HepG2 (cell line): ENCODE results near the gene RNF213. TPM values are rescaled to one million over a fixed set of nuclear protein-coding genes. Genes with fewer than 3 reads are reported as not detected.

Experiments used
- CENPX ChIP-seq: sonication (generic); formaldehyde crosslinking; IDR thresholded peaks from 2 replicates; pipeline ENCODE4 v1.9.0; 2021; ENCODE audit warnings: mild to moderate bottlenecking, missing genetic modification reagents, moderate library complexity
- E2F1 ChIP-seq: sonication (generic); formaldehyde crosslinking; IDR thresholded peaks from 2 replicates; pipeline ENCODE4 v1.5.0; 2020; ENCODE audit warnings: missing genetic modification reagents
- HDAC2 ChIP-seq: sonication (generic); formaldehyde crosslinking; IDR thresholded peaks from 2 replicates; pipeline ENCODE4 v1.4.0; 2020; ENCODE audit warnings: missing genetic modification reagents
- HNRNPLL ChIP-seq: fragments of 200-400 bp; formaldehyde crosslinking; IDR thresholded peaks from 2 replicates; pipeline ENCODE4 v1.6.1; 2017; ENCODE audit warnings: mild to moderate bottlenecking, low read depth, low read length; ENCODE audit not compliant: poor library complexity, severe bottlenecking
- HNRNPUL1 ChIP-seq: fragments of 200-400 bp; formaldehyde crosslinking; IDR thresholded peaks from 2 replicates; pipeline ENCODE4 v1.6.1; 2017; ENCODE audit warnings: low read depth, mild to moderate bottlenecking, low read length, moderate library complexity
- KDM5A ChIP-seq: fragments of 200-600 bp; sonication (generic); IDR thresholded peaks from 2 replicates; pipeline ENCODE4 v1.7.0; 2018; ENCODE audit warnings: antibody characterized with exemption, mild to moderate bottlenecking, low read length, borderline replicate concordance
- NFIB ChIP-seq: sonication (generic); formaldehyde crosslinking; IDR thresholded peaks from 2 replicates; pipeline ENCODE4 v1.9.0; 2021; ENCODE audit warnings: missing genetic modification reagents, mild to moderate bottlenecking, borderline replicate concordance
- NONO ChIP-seq, 2 experiments: fragments of 450-650 bp in 1 of 2; sonication (generic) in 1 of 2; formaldehyde crosslinking in 1 of 2; IDR thresholded peaks in 1 of 2; conservative IDR thresholded peaks in 1 of 2; 2 replicates each; pipeline versions ENCODE4 v1.6.1 to v1.8.0; 2017 to 2022; ENCODE audit warnings: mild to moderate bottlenecking in 1 of 2, missing genetic modification reagents in 1 of 2, moderate library complexity in 1 of 2
- SKI ChIP-seq: fragments of 450-650 bp; IDR thresholded peaks from one replicate; pipeline ENCODE4 v1.6.1; 2018; ENCODE audit warnings: mild to moderate bottlenecking; ENCODE audit not compliant: partially characterized antibody
- USF2 ChIP-seq, 2 experiments: sonication (generic) in 1 of 2; formaldehyde crosslinking in 1 of 2; IDR thresholded peaks; 2 replicates each; pipeline versions ENCODE4 v1.5.1 to v1.6.1; 2011 to 2020; ENCODE audit warnings: borderline replicate concordance in 1 of 2, low read depth in 1 of 2, low read length in 1 of 2, mild to moderate bottlenecking in 1 of 2, missing genetic modification reagents in 1 of 2, moderate library complexity in 1 of 2
- ZBTB25 ChIP-seq: IDR thresholded peaks from 2 replicates; pipeline ENCODE4 v1.6.1; 2018; ENCODE audit warnings: missing genetic modification reagents
- ZNF33A ChIP-seq: sonication (generic); formaldehyde crosslinking; IDR thresholded peaks from 2 replicates; pipeline ENCODE4 v1.5.1; 2020; ENCODE audit warnings: missing genetic modification reagents, mild to moderate bottlenecking, moderate library complexity, borderline replicate concordance
- ZNF354B ChIP-seq: sonication (generic); formaldehyde crosslinking; IDR thresholded peaks from 2 replicates; pipeline ENCODE4 v1.8.0; 2022; ENCODE audit warnings: mild to moderate bottlenecking, missing genetic modification reagents
- ZNF574 ChIP-seq: sonication (generic); formaldehyde crosslinking; IDR thresholded peaks from 2 replicates; pipeline ENCODE4 v1.4.0; 2020; ENCODE audit warnings: missing genetic modification reagents
- ZNF687 ChIP-seq: sonication (generic); formaldehyde crosslinking; IDR thresholded peaks from 2 replicates; pipeline ENCODE4 v1.5.1; 2020; ENCODE audit warnings: mild to moderate bottlenecking, missing genetic modification reagents, moderate library complexity
- polyA plus RNA-seq, 8 experiments: library from polyadenylated mRNA; depleted of rRNA in 3 of 8; stranded (reverse) in 7 of 8; unstranded in 1 of 8; fragments of >200 nt; fragmentation: Illumina TruSeq in 4 of 8; extraction: Trizol in 4 of 8; gene quantifications; 2 replicates each; pipeline versions ENCODE4 v1.2.1 to v1.2.3, GENCODE V29; 2011 to 2016; ENCODE audit warnings: low read depth in 4 of 8, missing spikeins in 1 of 8, mixed read lengths in 1 of 8; ENCODE audit not compliant: insufficient read depth in 1 of 8
- total RNA-seq, 5 experiments: library from RNA; depleted of rRNA; stranded (reverse); fragments of >200 nt; fragmentation: Illumina TruSeq; extraction: Trizol; gene quantifications; 2 replicates each; pipeline ENCODE4 v1.2.3, GENCODE V29; 2016; ENCODE audit warnings: low read depth in 1 of 5

The RNF213 gene
- total and polyA plus RNA-seq, 2 of the 13 experiments (the other 11 are each of a cell fraction or from before 2014, with no cell fraction given), result 38.6 to 38.7 TPM

- TF ChIP-seq ZNF687, result peak; percentile 74
- no peak for TF ChIP-seq NFIB (CRISPR knock-in tag)
- no peak for TF ChIP-seq CENPX (CRISPR knock-in tag)
- no peak for TF ChIP-seq HNRNPUL1
- peak; percentile 89; the same call in 1 of the 2 replicates for TF ChIP-seq ZBTB25 (CRISPR knock-in tag)
- peak; percentile 78 for TF ChIP-seq HNRNPLL
- no peak for TF ChIP-seq KDM5A
- no peak; the same call in 1 of the 2 replicates for TF ChIP-seq HDAC2 (CRISPR knock-in tag)
- no peak for TF ChIP-seq USF2 (IDR thresholded peaks at IDR 0.05; ENCODE audit: low read depth, low read length)
- TF ChIP-seq USF2 (CRISPR knock-in tag; IDR thresholded peaks at IDR 0.05; ENCODE audit: borderline replicate concordance), result no peak
- no peak for TF ChIP-seq NONO (IDR thresholded peaks at IDR 0.05)
- 0 out of 2 replicates have a peak, but pooled peaks have one; percentile 37 for TF ChIP-seq NONO (CRISPR knock-in tag; conservative IDR thresholded peaks at IDR 0.05)
- peak; percentile 53; the same call in 1 of the 2 replicates for TF ChIP-seq ZNF574 (CRISPR knock-in tag)
- TF ChIP-seq ZNF354B (CRISPR knock-in tag), result no peak
- TF ChIP-seq ZNF33A (CRISPR knock-in tag), result no peak
- peak; percentile 59; the same call in 1 of the 2 replicates for TF ChIP-seq E2F1 (CRISPR knock-in tag)
- TF ChIP-seq SKI, result peak; percentile 98
These were observed 550 bp upstream of the RNF213 start (continued) for GRCh38 chr17:80260069-80260535.
